ENCODE results near the gene DAND5.

- TF ChIP-seq CTCF (IDR thresholded peaks at IDR 0.05), result no peak
- no peak for TF ChIP-seq ZFX (IDR thresholded peaks at IDR 0.05; ENCODE audit: borderline replicate concordance)
Measured at GRCh38 chr19:12922959-12923358, 46.4 kb upstream of the DAND5 start.
